NK-92 treated with Interleukin-12 subunit alpha and Interleukin-12 subunit beta, amount 100 ng/mL, for 24 hours (cell line): ENCODE results near the gene GNPTAB.

Experiments used
- DNase-seq: peaks from one replicate; lab custom pipeline; 2025; lab: John Stamatoyannopoulos, UW

Gene GNPTAB

GRCh38 chr12:101804409-101804808 lies 26.4 kb downstream of the GNPTAB start:
- DNase-seq = no peak

DNA sequence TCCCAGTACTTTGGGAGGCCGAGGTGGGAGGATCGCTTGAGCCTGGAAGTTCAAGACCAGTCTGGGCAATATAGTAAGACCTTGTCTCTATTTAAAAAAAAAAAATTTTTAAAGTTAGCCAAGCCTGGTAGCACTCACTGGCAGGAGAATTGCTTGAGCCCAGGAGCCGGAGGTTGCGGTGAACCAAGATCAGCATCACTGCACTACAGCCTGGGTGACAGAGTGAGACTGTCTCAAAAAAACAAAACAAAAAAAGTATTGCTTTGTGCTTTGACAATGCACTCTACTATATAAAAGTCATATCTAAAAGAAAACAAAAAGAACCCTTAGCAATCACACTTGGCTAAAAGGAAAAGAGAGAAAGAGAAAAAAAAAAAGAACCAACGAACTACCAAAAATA lies 26.8 kb downstream of the GNPTAB start:
- no peak for DNase-seq

GRCh38 chr12:101802486-101802885 lies 28.3 kb downstream of the GNPTAB start:
- DNase-seq = no peak

GRCh38 chr12:101799774-101800173 lies 31.0 kb downstream of the GNPTAB start:
- DNase-seq = no peak

GRCh38 chr12:101795786-101796185 lies 35.0 kb downstream of the GNPTAB start:
- no peak for DNase-seq

DNA sequence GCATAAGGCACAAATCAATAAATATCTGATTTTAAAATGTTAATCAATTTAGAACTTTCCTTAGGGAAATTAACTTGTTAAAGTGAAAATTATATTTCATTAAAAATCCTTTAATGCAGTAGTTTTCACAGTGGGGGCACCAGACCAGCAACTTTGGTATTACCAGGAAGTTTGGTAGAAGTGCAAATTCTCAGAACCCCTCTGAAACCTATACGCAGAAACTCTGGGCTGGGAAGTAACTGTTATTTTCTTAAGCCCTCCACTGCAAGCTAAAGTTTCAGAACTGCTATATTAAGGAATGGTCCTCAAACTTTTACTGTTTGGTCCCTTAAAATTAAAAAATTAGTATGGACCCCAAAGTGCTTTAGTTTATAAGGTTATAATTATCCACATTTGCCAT lies 35.7 kb downstream of the GNPTAB start:
- no peak for DNase-seq

DNA sequence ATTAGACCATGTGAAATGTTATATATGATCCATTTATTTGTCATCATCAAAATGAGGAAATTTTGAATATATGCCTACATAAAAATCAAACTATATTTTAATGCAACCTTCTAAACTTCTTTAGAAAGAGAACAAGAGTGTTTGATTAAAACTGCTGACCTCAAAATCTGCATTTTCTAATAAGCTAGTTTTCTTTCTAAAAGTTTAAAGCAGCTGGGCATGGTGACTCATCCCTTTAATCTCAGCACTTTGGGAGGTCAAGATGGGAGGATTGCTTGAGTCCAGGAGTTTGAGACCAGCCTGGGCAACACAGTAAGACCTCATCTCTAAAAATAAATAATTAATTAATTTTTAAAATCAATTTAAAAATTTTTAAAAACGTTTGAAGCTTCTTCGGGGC lies 36.2 kb downstream of the GNPTAB start:
- no peak for DNase-seq

GRCh38 chr12:101793401-101793800 lies 37.4 kb downstream of the GNPTAB start:
- no peak for DNase-seq

DNA sequence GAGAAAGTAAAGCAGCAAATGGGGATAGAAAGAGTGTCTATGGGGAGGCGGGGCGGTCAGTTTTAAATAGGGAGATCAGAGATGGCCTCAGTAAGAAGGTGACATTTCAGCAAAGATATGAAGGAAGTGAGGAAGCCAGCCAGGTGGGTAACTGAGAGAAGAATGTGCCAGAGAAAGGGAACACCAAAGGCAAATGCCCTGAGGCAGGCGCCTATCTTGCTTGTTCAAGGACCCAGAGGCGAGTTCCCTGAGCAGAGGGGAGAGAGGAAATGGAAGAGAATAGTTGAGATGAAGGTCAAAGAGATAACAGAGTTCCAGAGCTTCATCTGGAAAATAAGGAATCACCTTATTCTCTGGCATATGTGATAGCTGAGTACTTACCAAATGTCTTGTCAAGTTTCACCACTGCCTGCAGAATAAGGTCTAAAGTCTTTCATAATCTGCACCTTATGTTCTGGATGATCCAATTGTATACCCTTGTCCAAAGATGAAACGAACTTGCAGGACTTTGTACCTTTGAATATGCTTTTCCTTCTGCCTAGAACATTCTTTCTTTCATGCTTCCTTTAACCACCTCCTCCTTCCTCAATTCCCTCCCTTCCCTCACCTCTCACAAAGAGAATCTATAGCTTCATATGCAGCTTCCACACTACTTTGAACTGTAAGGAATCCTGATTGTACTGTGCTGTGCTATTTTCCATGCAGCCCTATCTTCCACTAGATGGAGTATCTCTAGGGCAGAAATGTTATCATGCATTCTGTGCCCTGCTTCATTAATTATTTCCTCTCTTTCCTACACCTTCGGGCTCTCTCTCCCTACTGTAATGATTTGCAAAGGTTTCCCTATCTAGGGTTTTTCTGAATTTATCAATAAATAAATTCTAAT lies 38.5 kb downstream of the GNPTAB start:
- no peak for DNase-seq

DNA sequence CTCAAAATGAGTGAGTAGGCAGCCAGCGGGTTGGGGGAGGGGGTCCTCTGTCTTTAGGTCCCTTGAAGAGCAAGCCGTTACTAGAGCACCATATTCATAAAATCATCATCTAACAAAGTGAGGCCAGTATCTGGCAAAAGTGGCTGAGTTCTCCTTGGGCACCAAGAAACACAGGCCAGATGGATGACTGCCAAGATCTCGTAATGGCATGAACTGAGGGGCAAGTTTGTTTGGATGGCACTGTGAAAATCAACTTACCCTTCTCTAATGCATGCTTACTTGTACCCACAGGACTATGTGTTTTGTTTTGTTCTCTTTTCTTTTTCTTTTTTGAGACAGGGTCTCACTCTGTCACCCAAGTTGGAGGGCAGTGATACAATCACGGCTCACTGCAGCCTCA lies 41.6 kb downstream of the GNPTAB start:
- no peak for DNase-seq

- DNase-seq = no peak
Measured at GRCh38 chr12:101785671-101786070, 45.1 kb downstream of the GNPTAB start.

DNA sequence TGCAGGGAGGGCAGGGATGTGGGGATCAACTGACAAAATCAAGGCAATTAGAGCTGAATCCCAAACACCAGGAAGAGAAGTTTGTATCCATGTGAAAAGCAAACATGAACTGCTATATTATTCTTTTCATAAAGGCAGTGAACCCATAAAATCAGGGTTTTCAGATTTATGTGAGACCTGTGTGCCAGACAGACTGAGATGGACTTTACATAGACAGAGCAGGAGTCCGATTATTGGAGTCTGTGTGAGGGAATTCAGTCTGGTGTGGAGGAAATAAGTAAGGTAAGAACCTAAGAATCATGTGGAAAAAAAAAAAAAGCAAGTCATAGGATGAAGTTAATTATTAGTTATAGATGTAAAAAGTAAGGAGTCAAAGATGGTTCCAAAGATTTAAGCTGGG lies 46.4 kb downstream of the GNPTAB start:
- DNase-seq = no peak

DNA sequence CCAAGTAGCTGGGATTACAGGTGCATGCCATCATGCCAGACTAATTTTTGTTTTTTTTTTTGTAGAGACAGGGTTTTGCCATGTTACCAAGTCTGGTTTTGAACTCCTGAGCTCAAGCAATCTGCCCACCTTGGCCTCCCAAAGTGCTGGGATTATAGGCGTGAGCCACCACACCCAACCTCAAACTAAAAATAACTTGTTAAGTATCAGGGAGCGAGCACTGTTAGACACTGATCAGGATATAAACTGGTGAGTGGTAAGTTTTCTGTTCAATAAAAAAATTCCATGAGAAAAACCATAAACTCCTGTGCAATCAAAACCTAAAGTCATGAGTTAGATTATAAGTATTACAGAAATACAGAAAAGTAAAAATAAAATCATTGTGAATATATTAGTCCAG lies 46.9 kb downstream of the GNPTAB start:
- DNase-seq = no peak

- DNase-seq = no peak
Measured at GRCh38 chr12:101783150-101783549, 47.6 kb downstream of the GNPTAB start.

- DNase-seq = no peak
Measured at GRCh38 chr12:101782273-101782731, 48.5 kb downstream of the GNPTAB start.

- no peak for DNase-seq
Measured at GRCh38 chr12:101781834-101782233, 48.9 kb downstream of the GNPTAB start.

- no peak for DNase-seq
Measured at GRCh38 chr12:101780599-101780998, 50.2 kb downstream of the GNPTAB start.

GRCh38 chr12:101779626-101780025 lies 51.1 kb downstream of the GNPTAB start:
- no peak for DNase-seq

DNA sequence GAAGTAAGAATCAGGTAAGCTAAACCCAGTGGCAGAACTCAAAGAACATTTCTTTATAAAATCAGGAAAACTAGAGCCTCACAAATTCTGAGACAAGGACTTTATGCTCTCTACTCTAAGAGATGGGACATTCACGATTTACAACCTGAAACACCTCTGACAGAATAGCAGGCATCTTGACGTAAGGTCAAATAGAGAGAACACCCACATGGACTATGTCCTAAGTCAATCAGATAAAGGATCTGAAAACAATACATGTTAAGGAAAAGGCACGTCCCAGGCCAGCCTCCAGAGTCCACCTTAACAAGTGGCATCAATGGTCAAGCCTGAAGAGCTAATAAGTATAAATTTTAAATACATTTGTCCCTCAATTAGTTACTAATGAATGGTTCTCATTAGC lies 51.6 kb downstream of the GNPTAB start:
- no peak for DNase-seq

GRCh38 chr12:101777978-101778377 lies 52.8 kb downstream of the GNPTAB start:
- DNase-seq = no peak

DNA sequence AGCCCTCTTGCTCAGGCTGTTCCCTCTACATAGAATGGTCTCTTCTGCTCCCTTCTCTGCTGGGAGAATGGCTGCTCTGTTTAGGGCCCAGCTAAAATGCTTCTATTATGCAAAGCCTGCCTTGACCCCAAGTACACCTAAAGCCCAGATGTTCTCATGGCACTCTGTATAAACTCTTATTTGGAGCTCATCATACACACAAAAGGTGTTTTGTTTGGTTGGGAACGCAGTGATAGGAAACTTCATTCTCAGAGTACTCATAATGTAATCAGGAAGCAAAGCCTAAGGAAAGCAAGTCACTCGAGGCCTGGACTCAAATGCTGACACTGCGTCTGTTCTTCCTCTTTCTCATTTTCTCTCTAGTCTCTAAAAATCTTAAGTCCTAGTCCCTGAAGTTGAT lies 53.3 kb downstream of the GNPTAB start:
- no peak for DNase-seq

- DNase-seq = no peak
Measured at GRCh38 chr12:101775816-101776215, 54.9 kb downstream of the GNPTAB start.

- peak; percentile 20 for DNase-seq
Measured at GRCh38 chr12:101773650-101774162, 57.1 kb downstream of the GNPTAB start.
